Measurements from ENCODE around the gene PLA2G3. TPM values are rescaled to one million over a fixed set of nuclear protein-coding genes. Genes with fewer than 3 reads are reported as not detected.

The PLA2G3 gene
- polyA plus RNA-seq, 3 donors: 0.10 to 0.24 (median 0.13) TPM

DNA sequence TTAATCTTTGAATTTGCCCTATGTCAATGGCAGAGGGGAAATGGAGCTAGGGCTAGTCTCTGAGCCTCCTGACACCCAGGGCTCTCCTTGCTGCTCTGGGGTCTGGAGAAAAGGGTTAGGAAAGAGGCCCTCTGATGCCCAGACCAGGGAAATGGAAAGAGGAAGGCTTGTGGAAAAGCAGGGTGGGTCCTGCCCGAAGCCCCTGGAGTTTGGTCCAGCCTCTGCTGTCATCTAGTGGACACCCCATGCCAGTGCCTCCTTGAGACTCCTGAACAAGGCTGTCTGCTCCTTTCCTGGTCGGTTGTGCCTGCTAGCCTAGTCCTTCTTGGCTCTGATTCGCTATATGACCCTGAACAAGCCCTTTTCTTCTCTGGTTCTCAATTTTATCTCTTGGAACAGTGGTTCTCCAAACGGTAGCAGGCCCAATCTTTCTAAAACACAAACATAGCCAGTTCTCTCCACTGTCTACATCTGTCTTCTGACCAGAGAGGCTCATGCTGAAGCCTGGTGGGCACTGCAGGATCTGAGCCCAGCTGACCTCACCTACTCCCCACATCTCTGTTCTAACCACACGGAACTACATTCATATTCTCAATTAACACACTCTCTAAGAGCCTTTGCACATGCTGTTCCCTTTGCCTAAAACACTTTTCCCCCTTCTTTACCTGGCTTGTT is 8.8 kb upstream of the PLA2G3 start:
- peak in 1 of 3 donors; percentile 40 for DNase-seq (ENCODE audit: low read depth in 3 of 3, low spot score in 2 of 3)

DNA sequence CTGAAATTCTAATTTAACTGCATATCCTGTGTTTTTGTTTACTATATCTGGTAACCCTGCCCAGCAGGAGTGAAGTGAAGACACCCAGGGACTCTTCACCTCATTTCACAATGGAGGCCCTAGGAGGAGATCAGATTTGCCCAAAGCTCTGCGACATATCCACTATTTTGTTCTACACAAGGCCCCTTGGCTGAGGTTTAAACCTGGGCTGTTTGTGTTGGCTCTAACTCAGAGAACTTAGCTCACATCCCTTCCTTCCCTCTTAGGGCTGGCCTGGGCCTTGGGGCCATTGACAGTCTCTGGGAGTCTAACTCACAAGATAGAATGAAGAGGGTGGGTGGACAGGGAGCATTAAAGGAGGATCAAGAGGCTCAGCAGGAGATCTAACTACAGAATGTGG is 8.2 kb upstream of the PLA2G3 start:
- no peak for DNase-seq (ENCODE audit: low read depth in 3 of 3, low spot score in 2 of 3)

DNA sequence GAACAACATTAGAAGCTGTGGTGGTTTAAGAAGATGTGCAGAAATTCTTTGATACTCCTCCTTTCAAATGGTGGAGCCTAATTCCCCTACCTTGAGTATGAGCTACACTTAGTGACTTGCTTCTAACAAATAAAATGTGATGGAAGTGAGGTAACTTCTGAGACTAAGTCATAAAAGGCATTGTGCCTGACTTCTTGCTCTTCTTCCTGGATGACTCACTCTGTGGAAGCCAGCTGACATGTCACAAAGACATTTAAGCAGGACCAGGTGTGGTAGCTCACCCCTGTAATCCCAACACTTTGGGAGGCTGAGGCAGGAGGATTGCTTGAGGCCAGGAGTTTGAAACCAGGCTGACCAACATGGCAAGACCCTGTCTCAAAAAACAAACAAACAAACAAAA is 3.9 kb upstream of the PLA2G3 start:
- DNase-seq (ENCODE audit: low read depth in 3 of 3, low spot score in 2 of 3): no peak

DNA sequence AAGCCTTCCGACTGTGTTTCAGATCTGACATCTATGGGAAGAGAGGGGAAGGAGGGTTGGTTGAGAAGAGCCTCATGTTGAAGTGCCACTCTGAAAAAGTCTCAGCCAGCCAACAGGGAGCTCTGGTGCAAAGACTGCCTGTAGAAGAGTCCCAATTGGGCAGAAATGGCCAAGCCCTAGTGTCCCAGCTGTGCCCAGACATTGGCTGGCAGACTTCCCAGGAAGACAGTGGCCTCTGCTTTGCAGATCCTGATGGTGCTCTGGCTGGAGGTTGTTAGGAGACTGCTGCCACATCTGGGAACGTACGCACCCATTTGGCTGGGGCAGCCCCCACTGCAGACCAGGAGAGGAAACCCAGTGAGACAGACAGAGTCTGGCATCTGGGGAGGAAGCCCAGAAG is 3.2 kb upstream of the PLA2G3 start:
- DNase-seq (ENCODE audit: low read depth in 3 of 3, low spot score in 2 of 3): no peak

DNA sequence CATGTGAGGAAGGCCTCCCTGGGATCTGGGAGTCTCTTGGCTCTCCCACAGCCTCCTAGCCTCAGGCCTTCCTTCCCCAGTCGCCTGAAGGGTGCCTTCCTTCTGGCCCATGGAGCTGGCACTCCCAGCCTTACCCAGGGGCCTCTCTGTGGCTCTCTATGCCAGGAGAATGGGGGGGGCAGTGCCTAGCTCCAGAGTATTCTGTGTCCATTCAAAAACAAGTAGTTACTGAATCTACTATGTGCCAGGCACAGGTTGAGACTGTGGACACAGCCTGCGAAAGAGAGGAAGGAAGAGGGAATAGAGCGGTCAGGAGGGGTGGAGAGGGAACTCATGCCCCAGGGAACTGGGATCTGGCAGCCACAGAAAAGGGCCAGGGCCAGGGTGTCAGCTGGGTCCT is 2.7 kb upstream of the PLA2G3 start:
- DNase-seq (ENCODE audit: low read depth in 3 of 3, low spot score in 2 of 3): no peak

DNA sequence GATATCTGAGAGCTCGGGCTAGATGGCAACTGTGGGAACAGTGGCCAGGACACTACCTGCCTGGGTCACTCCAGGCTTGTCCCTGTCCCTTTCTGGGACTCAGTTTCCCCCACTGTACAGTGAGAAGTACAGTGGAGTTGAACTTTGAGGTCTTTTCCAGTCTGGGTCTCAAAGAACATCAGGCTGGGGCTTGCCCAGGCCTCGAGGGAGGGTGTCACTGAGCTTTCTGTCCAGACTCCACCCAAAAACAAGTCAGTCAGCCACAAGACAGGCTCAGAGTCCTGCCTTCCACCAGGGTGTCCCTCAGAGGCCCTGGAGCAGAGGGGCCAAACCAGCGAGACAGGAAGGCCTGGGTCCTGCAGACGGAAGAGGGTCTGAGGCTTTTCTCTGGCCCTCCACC is 2.0 kb upstream of the PLA2G3 start:
- DNase-seq (ENCODE audit: low read depth in 3 of 3, low spot score in 2 of 3): no peak

DNA sequence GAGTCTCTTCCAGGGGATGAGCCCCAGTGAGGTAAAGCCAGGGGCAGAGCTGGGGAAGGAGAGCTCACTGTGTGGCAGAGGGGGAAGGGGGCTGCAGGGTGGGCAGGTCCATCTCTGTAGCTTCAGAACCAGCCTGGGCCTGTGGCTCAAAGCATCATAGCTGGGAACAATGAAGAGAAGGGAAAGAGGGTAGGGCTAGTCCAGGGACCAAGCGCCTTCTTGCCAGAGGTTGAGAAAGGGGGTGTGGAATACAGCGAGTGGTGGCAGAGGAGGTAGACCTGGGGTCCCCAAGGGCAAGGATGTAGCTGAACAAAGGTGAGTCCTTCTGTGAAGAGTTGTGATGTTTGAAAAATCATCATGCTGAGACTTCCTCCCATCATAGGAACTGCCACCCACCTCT is 1.2 kb upstream of the PLA2G3 start:
- no peak for DNase-seq (ENCODE audit: low read depth in 3 of 3, low spot score in 2 of 3)

DNA sequence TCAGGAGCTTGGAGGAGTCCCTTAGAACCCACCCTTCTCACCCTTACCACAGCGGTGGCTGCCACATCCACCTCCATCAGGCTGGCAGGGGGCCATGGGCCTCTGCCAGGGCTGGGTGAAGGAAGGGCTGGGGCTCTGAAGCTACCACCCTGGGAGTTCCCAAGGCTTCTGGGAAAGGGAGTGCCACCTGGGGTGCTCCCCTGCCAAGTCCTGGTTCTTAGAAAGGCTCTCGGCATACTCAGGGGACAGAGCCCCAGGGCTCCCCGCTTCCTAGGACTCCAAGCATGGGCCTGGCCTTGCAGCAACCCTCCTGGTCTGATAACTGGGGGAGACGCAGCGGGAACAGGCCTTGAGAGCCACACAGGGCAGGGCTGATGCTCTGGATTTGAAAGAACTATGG is 438 bp upstream of the PLA2G3 start:
- no peak for DNase-seq (ENCODE audit: low read depth in 3 of 3, low spot score in 2 of 3)

DNA sequence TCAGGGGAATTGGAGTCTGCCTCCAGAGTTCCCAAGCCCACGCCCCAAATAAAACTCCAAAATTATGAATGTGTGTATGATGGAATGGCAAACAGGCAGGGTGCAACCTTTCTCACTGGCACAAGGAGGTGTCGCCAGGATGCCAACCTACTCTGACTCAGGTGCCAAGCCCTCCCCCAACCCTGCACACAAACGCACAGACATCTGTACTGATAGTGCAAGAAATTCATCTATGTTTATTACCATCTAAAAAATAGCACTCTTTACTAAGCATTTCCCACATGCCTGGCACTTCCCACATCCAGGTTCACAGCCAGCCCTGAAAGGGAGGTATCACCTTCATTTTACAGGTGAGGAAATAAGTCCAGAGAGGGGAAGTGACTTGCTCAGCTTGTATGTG is 1.2 kb downstream of the PLA2G3 start:
- no peak for DNase-seq (ENCODE audit: low read depth in 3 of 3, low spot score in 2 of 3)

DNA sequence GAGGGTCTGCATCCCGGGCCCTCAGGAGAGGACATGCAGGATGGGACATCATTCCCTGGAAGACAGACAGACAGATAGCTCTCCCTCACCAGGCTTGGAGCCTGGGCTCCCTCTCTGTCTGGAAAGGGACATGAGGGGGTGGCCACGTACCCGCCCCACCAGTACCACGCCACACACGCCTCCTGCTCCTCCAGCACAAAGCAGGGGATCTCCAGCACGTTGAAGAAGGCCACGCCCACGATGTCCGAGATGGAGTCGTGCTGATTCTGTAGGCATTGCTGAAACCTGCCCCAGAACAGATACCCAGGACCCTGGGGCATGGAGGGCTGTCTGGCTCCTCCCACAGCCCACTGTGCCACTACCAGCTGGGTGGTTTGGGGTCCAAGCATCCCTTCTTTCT is 2.2 kb downstream of the PLA2G3 start:
- no peak for DNase-seq (ENCODE audit: low read depth in 3 of 3, low spot score in 2 of 3)

DNA sequence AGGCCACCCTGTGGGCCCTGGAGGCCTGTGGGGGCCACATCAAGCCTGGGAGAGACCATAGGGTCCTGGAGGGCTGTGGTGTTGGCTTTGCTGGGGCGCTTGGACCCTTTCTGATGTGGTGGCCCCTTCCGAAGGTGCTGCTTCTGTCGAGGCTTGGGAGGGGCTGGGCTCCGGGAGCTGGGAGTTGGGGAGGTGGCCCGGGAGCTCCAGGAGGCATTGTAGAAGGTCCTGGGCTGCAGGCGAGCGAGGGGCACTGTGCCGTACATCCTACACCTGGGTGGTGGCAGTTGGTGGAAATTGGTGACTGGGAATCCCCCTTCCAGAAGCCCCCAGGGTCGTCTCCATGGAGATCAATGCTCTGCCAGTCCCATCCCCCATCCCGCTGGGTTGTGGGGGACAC is 2.6 kb downstream of the PLA2G3 start:
- DNase-seq (ENCODE audit: low read depth in 3 of 3, low spot score in 2 of 3): no peak

DNA sequence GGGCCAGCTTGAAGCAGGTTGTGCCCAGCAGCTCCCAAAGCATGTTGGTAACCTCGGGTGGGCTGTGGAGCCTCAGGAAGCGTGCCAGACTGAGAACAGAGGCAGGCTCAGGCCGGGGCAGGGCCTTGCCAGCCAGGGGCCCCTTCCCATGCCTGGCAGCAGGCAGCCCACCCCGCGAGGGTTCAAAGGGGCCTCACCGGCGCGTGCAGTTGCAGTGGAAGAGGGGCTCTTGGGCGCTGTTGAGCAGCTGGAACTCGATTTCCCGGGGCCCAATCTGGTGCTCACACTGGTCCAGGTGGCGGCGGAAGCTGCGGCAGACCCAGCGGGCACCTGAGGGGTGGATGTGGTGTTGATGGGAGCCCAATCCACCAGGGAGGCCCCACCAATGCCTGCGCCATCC is 3.6 kb downstream of the PLA2G3 start:
- DNase-seq (ENCODE audit: low read depth in 3 of 3, low spot score in 2 of 3): no peak

DNA sequence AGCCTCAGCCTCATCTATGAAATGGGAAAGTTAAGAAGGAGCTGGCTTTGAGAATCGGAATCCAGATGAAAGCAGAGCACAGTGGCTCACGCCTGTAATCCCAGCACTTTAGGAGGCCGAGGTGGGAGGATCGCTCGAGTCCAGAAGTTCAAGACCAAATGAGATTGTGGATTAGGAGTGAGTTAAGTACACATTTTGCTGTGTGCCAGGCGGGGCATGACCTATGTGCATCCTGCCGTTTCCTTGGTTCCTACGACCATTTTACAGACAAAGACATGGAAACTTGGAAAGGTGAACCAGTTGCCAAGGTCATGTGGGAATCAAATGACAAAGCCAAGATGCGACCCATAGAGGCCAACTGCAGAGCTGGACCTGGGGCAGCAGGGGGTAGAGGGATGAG is 4.2 kb downstream of the PLA2G3 start:
- DNase-seq (ENCODE audit: low read depth in 3 of 3, low spot score in 2 of 3): no peak

DNA sequence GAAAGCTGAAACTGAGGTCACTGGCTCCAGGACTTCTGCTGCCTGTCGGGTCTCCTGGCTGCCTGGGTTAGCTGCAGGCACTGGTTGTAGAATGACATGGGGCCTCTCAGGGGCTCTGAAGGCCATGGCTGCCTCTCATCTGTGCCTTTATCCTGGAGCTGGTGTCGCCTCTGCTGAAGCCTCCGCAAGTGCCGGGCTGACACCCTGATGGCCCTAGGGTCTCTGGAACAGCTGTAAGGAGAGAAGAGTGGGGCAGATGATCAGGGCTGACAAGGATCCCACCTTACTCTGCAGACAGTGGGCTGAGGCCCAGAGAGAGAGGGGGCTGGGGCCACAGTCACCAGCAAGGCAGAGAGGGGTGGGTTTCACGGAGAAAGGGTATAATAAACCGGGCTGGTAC is 4.6 kb downstream of the PLA2G3 start:
- DNase-seq (ENCODE audit: low read depth in 3 of 3, low spot score in 2 of 3): no peak

DNA sequence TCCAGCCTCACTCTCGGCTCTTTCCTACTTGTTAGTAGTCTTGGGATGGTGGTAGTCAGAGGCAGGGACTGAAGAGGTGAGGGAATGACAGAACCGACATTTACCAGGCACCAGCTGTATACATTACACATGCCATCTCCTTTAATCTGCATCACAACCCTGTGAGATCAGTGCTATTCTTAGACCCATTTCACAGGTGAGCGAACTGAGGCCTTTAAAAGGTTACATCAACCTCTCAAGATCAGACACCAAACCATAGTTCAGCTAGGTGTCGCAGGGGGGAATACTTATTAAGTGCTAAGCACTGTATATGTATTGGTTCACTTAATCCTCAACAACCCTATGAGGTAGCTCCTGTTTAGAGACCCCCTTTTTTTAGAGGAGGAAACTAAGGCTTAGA is 5.6 kb downstream of the PLA2G3 start:
- no peak for DNase-seq (ENCODE audit: low read depth in 3 of 3, low spot score in 2 of 3)

DNA sequence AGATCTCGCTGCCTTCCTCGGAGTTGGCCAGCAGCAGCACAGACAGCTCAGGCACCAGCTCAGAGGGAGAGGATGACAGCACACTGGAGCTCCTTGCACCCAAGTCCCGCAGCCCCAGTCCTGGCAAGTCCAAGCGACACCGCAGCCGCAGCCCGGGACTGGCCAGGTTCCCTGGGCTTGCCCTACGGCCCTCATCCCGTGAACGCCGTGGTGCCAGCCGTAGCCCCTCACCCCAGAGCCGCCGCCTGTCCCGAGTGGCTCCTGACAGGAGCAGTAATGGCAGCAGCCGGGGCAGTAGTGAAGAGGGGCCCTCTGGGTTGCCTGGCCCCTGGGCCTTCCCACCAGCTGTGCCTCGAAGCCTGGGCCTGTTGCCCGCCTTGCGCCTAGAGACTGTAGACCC is 6.4 kb downstream of the PLA2G3 start:
- DNase-seq (ENCODE audit: low read depth in 3 of 3, low spot score in 2 of 3): no peak

DNA sequence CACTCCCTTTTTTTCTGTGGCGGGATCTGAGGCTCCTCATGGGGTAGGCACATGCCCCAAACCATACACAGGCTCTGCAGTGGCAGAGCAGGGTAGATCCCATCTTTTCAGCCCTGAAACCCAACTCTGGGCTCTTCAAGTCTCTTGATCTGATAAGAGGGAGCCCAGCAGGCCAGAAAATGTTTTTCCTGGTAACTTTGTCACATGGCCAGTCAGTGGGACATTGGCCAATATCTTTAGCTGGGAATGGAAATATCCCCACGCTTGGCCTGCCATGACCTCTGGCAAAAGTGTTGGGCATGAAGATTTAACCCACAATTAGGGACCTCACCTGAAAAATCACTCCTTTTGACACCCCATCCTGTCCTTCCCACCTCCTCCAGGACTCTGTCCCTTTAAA is 9.4 kb downstream of the PLA2G3 start:
- DNase-seq (ENCODE audit: low read depth in 3 of 3, low spot score in 2 of 3): no peak

DNA sequence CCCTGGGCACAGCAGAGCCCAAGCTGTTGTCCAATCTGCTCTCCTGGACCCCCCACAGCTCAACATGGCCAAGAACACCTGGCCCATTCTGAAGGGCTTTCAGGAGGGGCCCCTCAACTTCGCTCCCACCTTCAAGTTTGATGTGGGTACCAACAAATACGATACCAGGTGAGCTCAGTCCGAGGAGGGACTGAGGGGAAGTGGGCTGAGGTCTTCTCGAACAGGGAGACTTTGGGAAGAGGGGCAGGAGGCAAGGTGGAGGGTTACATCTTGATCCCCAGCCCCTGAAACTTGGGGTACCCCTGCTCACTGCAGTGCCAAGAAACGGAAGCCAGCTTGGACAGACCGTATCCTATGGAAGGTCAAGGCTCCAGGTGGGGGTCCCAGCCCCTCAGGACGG is 12.2 kb downstream of the PLA2G3 start:
- no peak for DNase-seq (ENCODE audit: low read depth in 3 of 3, low spot score in 2 of 3)

DNA sequence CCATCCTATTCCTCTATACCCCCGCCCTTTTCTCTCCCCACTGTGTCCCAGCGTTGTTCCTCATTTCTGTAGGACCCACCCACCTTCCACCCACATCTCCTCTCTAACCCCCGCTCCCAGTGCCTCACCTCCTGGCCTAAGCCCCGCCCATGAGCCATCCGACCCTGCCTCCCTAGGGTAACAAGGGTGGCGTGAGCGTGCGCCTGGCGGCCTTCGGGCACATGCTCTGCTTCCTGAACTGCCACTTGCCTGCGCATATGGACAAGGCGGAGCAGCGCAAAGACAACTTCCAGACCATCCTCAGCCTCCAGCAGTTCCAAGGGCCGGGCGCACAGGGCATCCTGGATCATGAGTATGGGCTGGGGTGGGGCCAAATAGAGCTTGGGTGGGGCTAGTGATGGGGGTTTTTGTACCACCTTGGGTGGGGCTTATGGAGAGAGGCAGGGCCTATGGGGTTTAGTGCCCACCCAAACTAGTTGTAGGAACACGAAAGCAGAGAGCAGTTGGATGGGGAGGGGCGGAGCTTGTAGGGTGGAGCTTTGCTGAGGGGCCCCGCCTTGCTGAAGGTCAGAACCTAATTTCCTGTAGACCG is 13.0 kb downstream of the PLA2G3 start:
- DNase-seq (ENCODE audit: low read depth in 3 of 3, low spot score in 2 of 3): no peak

DNA sequence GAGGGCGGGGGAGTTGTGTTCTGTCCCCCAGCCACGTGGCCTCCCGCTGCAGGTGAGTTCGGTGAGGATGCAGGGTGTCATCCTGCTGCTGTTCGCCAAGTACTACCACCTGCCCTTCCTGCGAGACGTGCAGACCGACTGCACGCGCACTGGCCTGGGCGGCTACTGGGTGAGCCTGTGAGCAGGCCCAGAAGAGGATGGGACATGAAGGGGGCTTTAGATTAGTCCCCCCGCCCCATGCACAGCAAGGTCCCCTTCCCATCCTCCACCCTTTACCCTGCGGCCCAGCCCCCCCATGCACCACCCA is 13.5 kb downstream of the PLA2G3 start:
- DNase-seq (ENCODE audit: low read depth in 3 of 3, low spot score in 2 of 3): no peak

DNA sequence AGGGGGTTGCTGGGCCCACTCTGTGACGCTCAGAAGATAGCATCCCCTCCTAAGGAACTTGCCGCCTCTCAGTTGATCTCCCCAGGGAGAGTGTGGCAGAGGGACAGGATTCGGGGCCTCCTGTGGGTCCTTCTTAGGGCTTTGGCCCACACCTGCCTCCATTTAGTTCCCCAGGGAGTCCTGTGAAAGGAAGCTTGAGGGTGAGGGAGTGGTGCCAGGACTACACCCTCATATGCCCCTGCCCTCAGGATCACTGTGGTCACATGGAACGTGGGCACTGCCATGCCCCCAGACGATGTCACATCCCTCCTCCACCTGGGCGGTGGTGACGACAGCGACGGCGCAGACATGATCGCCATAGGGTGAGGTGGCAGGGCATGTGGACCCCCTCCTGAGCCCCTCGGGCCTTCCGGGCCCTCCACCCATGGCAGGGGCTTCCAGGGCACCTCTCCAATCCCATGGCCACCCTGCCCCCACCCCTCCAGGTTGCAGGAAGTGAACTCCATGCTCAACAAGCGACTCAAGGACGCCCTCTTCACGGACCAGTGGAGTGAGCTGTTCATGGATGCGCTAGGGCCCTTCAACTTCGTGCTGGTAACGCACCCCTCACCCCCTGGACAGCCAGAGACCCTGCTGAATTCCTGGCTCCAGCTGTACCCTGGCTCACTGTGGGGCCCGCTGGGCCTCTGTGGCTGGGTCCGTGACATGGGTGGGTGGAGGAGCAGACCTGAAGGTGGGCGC is 14.0 kb downstream of the PLA2G3 start:
- no peak for DNase-seq (ENCODE audit: low read depth in 3 of 3, low spot score in 2 of 3)

DNA sequence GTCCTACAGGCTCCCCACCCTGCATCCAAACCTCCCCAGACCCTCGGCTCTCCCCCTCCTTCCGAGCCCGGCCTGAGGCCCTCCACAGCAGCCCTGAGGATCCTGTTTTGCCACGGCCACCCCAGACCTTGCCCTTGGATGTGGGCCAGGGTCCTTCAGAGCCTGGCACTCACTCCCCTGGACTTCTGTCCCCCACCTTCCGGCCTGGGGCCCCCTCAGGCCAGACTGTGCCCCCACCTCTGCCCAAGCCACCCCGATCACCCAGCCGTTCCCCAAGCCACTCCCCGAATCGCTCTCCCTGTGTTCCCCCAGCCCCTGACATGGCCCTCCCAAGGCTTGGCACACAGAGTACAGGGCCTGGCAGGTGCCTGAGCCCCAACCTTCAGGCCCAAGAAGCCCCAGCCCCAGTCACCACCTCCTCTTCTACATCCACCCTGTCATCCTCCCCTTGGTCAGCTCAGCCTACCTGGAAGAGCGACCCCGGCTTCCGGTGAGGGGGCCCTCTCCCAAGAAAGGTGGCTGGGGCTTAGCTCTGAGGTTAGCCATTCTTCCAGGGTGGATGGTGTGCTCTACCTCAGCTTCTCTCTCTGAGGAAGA is 14.7 kb downstream of the PLA2G3 start:
- no peak for DNase-seq (ENCODE audit: low read depth in 3 of 3, low spot score in 2 of 3)
